Aorta (tissue), 5 donors: ENCODE measurements around the gene GPR137. TPM values are rescaled to one million over a fixed set of nuclear protein-coding genes. Genes with fewer than 3 reads are reported as not detected.
A peak's percentile ranks its signal among the peaks of the same experiment; 100 is the strongest.

Source experiments
- ATAC-seq: fragments of 200-7000 bp; cut with Tn5 transposase; one replicate; pipeline ENCODE4 v1.9.1; 2022; ENCODE audit warnings: moderate library complexity; ENCODE audit not compliant: low FRiP score
- DNase-seq, 2 donors: peaks; one replicate each; pipeline ENCODE4 v3.0.0-alpha.2; 2020
- H3K27ac ChIP-seq, 2 donors: one replicate each; pipeline ENCODE4 v1.5.1; 2013; ENCODE audit warnings: low read length in 2 of 2, mild to moderate bottlenecking in 2 of 2, moderate library complexity in 2 of 2, control low read depth in 1 of 2, inconsistent platforms in 1 of 2, low read depth in 1 of 2
- H3K27me3 ChIP-seq, 2 donors: one replicate each; pipeline ENCODE4 v1.6.1; 2013; ENCODE audit warnings: control low read depth in 1 of 2, low read length in 1 of 2, mild to moderate bottlenecking in 1 of 2, moderate library complexity in 1 of 2; ENCODE audit not compliant: insufficient read depth in 2 of 2, control insufficient read depth in 1 of 2
- H3K36me3 ChIP-seq, 2 donors: one replicate each; pipeline ENCODE4 v1.6.1; 2013; ENCODE audit warnings: control low read depth in 1 of 2, low read length in 1 of 2, mild to moderate bottlenecking in 1 of 2; ENCODE audit not compliant: insufficient read depth in 2 of 2, control insufficient read depth in 1 of 2
- H3K4me1 ChIP-seq, 2 donors: one replicate each; pipeline ENCODE4 v1.6.1; 2013; ENCODE audit warnings: low read length in 2 of 2, control low read depth in 1 of 2, mild to moderate bottlenecking in 1 of 2, moderate library complexity in 1 of 2; ENCODE audit not compliant: insufficient read depth in 2 of 2, control insufficient read depth in 1 of 2
- H3K4me3 ChIP-seq, 2 donors: one replicate each; pipeline ENCODE4 v1.5.1; 2013; ENCODE audit warnings: low read length in 2 of 2, control low read depth in 1 of 2, mild to moderate bottlenecking in 1 of 2
- H3K9me3 ChIP-seq: one replicate; pipeline ENCODE4 v1.6.1; 2013; ENCODE audit warnings: mild to moderate bottlenecking, low read length; ENCODE audit not compliant: control insufficient read depth
- WGBS, 2 donors: extraction: QIAGEN DNeasy Blood & Tissue Kit; methylation state at CpG; one replicate each; pipeline ENCODE4 v1.1.7; 2013; 5-methylcytosine and 5-hydroxymethylcytosine counted together
- intact Hi-C, 2 donors: fragments of 100-400 bp; cut with DNase I; formaldehyde crosslinking; loops; one replicate each; pipeline versions ENCODE4 v1.14.2 to v1.15.0; 2022
- polyA plus RNA-seq, 2 donors: library from polyadenylated mRNA; stranded (reverse); fragments of 200-250 nt; gene quantifications; one replicate each; pipeline ENCODE4 v1.2.3, GENCODE V29; 2013
- total RNA-seq, 2 donors: library from RNA; stranded (reverse); fragmentation: NEBNext Ultra II Directional; extraction: Animal tissue kit (Norgen Biotek cat#: 25700); gene quantifications; one replicate each; pipeline ENCODE4 v1.2.1, GENCODE V29; 2021
- donor health status: healthy with polysubstance abuse.
- donor health status: Bipolar disorder and iron deficiency.
- donor health status: DM: no; HTN: no; CAD: no.
- donor health status: DM: no; HTN: no; CAD: no.
- donor health status: DM: yes; HTN: yes; CAD: no.

Gene GPR137
- total and polyA plus RNA-seq, 4 donors = 19.7 to 40.3 (median 27.1) TPM

GRCh38 chr11:64265176-64266160 lies 20.2 kb upstream of the GPR137 start:
- ATAC-seq (no peak), DNase-seq (peak in 1 of 2 donors; percentile 47)
- 88 to 91% methylated on average over 34 to 35 of the region's 35 CpGs for WGBS, 2 donors
- Histone ChIP-seq H3K36me3 (peaks cover 0 to 5% of the 10 kb centered on the region in 2 donors), H3K27ac (no peak overlapping the region), H3K4me3 (no peak overlapping the region), H3K27me3 (no peaks in the 10 kb centered on the region), H3K9me3 (no peaks in the 10 kb centered on the region), H3K4me1 (no peaks in the 10 kb centered on the region)
- intact Hi-C loops = no loop called here

- DNase-seq = peak; percentile 50 to 73
- intact Hi-C loops = no loop called here
- Histone ChIP-seq H3K4me3 (no peak overlapping the region), H3K27ac (no peak overlapping the region), H3K36me3 (peaks cover 0 to 5% of the 10 kb centered on the region in 2 donors), H3K9me3 (no peaks in the 10 kb centered on the region), H3K4me1 (no peaks in the 10 kb centered on the region), H3K27me3 (no peaks in the 10 kb centered on the region)
- WGBS, 2 donors = 80 to 88% methylated on average over 15 of the region's 15 CpGs
- ATAC-seq = no peak
Measured at GRCh38 chr11:64266339-64266738, 19.3 kb upstream of the GPR137 start.

DNA sequence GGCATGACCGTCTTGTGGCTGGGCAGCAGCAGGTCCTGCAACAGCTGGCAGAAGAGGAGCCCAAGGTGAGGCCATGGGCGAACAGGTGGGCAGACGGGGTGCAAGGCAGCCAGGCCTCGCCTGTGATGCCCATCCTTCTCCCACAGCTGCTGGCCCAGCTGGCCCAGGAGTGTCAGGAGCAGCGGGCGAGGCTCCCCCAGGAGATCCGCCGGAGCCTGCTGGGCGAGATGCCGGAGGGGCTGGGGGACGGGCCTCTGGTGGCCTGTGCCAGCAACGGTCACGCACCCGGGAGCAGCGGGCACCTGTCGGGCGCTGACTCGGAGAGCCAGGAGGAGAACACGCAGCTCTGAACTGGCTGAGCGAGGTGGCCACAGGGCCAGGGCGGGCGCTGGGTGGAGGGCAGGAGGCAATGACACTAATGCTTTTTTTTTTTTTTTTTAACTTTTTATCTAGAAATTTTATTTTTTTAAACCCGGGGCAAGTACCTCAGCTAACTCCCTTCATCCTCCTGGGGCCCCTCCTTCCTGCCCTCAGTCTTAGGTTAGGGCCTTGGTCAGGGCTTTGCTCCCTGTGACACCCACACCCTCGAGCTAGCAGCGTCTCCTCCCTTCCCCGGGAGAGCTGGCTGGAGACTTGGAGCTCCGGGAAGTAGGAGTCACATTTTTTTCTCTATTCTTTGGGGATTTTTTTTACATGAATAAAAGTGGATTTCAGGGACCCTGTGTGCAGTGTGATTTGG lies 18.3 kb upstream of the GPR137 start:
- Histone ChIP-seq H3K27ac (no peak overlapping the region), H3K27me3 (no peaks in the 10 kb centered on the region), H3K9me3 (no peaks in the 10 kb centered on the region), H3K36me3 (peaks cover 0 to 5% of the 10 kb centered on the region in 2 donors), H3K4me1 (no peaks in the 10 kb centered on the region), H3K4me3 (no peak overlapping the region)
- no peak for ATAC-seq
- WGBS, 2 donors = 81 to 85% methylated on average over 21 to 27 of the region's 27 CpGs
- intact Hi-C loops = no loop called here
- DNase-seq = peak; percentile 66 to 77

DNA sequence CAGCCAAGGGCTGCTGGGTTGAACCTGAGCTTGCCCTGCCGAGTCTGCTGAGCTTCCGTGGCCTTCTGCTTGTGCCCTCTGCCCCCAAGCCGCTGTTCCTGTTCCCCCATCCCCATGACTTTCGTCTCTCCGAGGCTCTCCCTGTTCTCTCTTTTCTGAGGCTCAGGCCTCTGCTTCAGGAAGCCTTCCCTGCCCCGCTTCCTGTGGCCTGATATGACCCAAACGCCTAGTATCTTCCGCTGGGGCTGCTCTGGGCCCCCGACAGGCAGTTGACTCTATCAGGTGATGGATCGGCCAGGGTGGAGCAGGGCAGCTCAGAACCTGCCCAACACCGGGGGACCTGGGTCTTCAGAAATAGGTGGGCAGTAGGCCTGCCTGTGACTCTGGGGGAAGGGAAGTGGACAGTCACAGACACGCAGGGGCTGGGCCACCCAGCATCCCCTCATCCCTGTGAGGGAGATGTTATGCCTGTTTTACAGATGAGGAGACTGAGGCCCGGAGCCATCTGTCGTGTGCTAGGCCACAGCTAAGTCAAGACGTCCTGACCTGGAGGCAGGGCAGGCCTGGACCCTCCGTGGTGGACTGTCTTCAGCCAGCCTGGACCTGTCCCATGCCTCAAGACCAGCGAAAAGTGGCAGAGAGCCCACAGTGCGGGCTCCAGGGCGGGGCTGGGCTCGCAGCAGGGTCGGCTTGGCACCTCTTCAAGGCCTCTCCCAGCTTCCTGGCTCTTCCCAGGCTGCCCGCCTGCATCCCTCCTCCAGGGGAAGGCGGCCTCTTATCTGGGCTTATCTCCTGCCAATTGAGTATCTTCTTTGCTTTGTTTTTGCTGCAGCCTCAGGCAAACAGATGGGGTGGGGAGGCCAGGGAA lies 17.4 kb upstream of the GPR137 start:
- Histone ChIP-seq H3K4me1 (no peaks in the 10 kb centered on the region), H3K4me3 (no peak overlapping the region), H3K9me3 (no peaks in the 10 kb centered on the region), H3K27ac (peak overlapping the region in 1 of 2 donors; percentile 72), H3K27me3 (no peaks in the 10 kb centered on the region), H3K36me3 (peaks cover 0 to 3% of the 10 kb centered on the region in 2 donors)
- 51 to 52% methylated on average over 23 of the region's 23 CpGs for WGBS, 2 donors
- intact Hi-C loops = loop anchor here in 1 of 2 donors (2.0 kb wide), 1 partner anchor 17 kb away; the partner anchor contains the start of gene PLCB3
- ATAC-seq = no peak
- DNase-seq = peak in 1 of 2 donors; percentile 79

DNA sequence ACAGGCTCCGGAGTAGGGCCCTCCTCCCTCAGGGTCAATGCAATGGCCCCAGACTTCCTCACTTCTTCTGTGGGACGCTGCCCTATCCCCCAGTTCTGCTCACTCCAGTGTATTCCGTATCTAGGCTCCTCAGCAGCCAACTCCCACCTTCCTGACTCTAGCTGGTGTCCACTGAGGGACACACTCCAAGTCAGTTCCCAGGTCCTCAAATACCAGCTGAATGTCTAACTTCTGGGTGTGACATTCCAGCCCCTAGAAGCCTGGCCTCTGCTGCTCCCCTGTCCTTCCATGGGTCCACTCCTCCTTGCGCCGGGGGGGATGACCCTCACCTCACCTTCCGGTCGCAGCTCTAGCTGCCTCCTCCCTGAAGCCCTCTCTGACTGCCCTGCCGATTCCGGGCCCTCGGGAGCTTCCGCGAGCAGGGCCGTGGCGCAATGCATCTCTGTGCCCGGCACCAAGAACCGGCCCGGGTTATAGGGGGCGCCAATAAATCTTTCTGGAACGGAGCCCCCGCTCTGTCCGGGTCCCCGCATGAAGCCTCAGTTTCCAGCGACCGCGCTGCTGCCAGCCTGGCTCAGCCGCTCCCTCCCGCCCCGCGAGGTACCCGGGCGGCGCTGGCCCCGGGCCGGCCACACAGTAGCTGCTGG lies 16.6 kb upstream of the GPR137 start:
- Histone ChIP-seq H3K4me3 (peak overlapping the region; percentile 46 to 49), H3K9me3 (no peaks in the 10 kb centered on the region), H3K27ac (peak overlapping the region in 1 of 2 donors; percentile 72), H3K36me3 (peaks cover 0 to 3% of the 10 kb centered on the region in 2 donors), H3K27me3 (no peaks in the 10 kb centered on the region), H3K4me1 (no peaks in the 10 kb centered on the region)
- DNase-seq (peak; percentile 81 to 88), ATAC-seq (peak; percentile 26)
- intact Hi-C loops = loop anchor here in 1 of 2 donors (2.0 kb wide), 1 partner anchor 18 kb away; the partner anchor contains the start of gene PLCB3
- WGBS, 2 donors = 1% methylated on average over 34 of the region's 34 CpGs

GRCh38 chr11:64269540-64270220 lies 16.0 kb upstream of the GPR137 start:
- Histone ChIP-seq H3K4me3 (peak overlapping the region; percentile 46 to 49), H3K27me3 (no peaks in the 10 kb centered on the region), H3K9me3 (no peaks in the 10 kb centered on the region), H3K4me1 (no peaks in the 10 kb centered on the region), H3K36me3 (peaks cover 0 to 3% of the 10 kb centered on the region in 2 donors), H3K27ac (peak overlapping the region in 1 of 2 donors; percentile 92)
- intact Hi-C loops = loop anchor here in 1 of 2 donors (1.0 to 2.0 kb wide), 2 partner anchors 19 to 28 kb away; partner anchors contain the start of genes FKBP2 and PLCB3
- 0% methylated on average over 54 to 58 of the region's 58 CpGs for WGBS, 2 donors
- ATAC-seq = peak; percentile 93
- DNase-seq = peak; percentile 98 to 99

DNA sequence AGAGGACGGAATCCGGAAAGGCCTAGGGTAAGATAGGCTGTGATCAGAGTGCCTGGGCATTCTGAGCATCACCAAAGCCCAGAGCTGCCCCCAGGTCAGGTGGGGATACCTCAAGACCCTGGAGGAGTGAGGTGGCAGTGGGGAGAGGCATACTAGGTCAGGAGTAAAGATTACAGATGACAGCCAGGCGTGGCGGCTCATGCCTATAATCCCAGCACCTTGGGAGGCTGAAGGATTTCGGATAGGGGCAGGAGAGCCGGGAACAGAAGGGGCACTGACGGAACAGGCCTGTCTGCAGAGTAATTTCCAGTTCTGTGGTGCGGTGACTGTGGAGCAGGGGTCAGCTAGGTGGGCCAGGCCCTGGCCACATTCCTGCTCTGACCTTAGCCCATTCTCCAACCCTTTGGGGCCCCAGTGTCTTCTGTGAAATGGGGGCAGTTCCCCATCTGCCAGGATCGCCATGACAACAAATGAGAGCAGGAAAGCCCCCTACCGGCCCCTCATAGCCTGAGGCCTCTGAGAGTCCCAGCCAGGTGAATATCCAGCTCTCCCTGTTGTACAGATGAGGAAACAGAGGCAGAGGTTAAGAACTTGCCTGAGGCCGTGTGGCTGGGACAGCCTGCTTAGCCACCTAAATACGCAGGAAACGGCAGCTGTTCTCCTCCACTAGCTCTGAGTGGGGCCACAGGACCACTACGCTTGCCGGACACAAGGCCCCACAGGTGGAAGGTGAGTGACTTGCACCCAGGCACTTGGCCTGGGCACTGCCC lies 10.4 kb upstream of the GPR137 start:
- intact Hi-C loops = no loop called here
- peaks cover 0 to 2% of the 10 kb centered on the region in 2 donors for H3K36me3 ChIP-seq
- no peak for DNase-seq

More for the DNA sequence above, 10.4 kb upstream of the GPR137 start:
- no peaks in the 10 kb centered on the region for H3K9me3 ChIP-seq
- H3K27me3 ChIP-seq = no peaks in the 10 kb centered on the region
- WGBS, 2 donors = 86 to 89% methylated on average over 15 of the region's 15 CpGs
- H3K4me3 ChIP-seq = no peak overlapping the region
- no peak for ATAC-seq
- no peaks in the 10 kb centered on the region for H3K4me1 ChIP-seq
- no peak overlapping the region for H3K27ac ChIP-seq
